ENCODE measurements around the gene PPARA.

Gene PPARA

DNA sequence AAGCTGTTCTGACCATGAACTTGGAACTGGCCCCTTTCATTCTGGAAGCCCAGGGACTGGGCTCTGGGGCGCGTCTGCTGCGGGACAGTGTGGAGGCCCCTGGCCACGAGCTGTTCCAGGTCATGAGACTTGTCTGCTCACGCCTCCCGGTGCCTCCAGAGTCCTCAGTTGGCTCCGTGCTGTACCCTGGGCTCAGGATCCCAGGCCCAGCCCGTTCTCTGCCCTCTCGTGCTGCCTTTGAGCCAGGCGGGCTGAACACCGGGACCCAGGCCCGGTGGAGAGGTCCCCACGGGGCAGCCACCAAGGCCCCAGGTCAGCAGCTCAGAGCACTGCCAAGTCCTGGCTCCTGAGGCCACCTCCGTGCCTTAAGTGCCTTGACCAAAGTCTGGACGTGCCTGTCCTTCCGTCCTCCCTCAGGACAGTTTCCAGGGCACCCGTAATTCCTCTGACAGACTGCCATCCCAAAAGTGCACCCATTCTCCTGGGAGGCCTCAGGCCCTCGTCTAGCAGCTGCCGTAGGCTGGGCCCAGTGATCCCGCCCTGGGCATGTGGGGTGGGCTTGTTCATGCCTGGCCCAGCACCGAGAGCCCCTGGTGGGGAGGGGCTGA is 36.3 kb upstream of the PPARA start:
- no peak for DNase-seq

DNA sequence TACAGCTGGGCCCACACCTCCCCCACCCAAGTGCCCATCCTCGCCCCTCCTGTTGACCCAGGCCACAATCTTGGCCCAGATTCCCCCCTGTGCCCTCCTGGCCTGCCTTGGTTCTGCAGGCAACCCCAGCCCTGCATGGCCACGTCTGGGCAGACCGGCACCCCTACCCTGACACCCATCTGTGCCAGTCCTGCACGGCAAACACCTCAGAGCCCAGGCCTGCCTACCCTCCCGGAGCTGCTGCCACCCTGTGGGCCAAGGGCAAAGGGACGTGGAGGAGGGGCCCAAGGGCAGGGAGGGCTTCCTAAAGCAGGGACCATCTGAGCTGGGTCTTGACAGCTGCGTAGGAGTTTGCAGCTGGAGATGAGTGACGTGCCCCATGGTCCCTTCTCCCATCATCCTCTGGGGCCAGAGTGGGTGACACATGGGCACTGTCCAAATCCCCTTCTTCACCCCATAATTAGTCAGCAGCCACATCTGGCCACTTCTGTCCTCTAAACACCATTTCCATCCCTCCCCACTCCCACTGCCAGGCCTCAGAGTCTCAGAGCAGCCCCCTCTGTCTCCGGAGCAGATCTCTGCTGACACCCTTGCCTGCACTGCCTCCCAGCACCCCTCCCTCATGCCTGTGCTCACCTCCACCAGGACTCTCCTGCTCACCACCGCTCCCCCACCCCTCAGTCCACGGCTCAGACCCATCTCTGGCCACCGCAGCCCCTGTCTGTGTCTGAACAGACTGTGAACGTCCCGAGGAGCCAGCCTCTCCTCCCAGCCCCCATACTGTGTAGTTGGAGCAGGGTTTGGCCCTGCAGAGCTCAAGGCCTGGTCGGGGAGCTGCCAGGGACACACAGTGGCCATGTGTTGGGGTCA is 35.6 kb upstream of the PPARA start:
- DNase-seq, result no peak

DNA sequence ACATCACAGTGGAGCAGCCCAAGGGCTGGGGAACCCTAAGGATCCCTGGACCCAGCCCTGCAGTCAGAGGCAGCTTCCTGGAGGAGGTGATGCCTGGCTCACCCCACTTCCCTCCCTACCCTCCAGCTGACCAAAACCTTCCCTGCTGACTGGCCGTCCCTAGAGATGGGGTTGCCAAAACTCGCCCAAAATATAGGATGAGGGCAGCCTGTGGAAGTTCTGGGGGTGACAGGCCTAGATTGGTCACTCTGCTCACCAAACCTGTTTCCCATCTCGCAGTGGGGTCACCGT is 35.0 kb upstream of the PPARA start:
- DNase-seq, result no peak

DNA sequence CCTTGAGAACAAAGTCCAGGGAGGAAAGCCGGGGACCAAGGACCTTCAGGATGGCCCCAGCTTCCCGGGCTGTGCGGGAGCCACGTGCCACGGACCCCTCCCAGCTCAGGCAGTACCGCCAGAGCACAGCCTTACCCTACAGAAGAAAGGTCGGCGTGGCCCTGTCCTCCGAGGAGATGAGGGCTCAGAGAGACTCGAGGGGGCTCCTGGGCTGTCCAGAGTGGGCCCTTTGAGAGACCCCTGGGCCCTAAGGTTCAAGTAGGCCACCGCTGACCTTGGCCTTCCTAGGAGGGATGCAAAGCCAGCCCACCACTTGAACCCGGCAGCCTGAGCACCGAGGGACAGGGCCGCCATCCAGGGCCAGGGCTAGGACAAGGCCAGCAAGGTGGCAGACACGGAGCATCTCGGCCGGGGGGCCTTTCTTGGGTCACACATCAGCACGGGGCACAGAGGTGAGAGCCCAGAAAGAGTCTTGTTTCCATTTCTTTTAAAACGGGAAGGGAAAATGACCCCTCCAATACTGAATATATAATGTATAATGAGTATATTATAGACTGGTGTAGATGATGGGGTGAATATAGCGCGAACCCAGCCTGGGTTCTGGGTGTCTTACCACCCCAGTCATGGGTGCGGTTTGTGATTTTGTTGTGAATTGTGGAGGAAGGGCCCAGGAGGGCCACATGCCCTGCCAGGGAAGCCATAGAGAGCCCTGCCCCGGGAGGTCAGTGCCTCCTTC is 34.4 kb upstream of the PPARA start:
- no peak for DNase-seq

DNA sequence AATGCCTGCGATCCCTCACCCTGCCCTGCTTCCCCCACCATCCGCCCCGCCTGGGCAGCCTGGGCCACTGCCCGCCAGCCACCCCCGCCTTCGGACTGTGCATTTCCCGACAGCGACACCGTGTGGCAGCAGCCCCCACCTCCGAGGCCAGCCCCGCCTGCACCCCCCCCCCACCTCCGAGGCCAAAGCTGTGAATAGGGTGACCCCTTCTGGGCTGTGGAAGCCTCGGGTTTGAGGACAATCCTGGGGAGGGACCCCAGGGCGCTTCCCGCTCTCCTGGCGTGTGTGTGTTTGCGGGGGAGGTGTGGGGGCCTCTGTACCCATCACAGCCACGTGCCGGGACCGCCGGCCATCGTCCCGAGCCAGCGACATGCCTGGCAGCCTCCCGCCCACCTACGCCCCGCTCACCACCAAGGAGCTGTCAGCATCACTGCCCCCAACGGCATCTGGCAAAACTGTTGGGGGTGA is 33.8 kb upstream of the PPARA start:
- DNase-seq, result peak; percentile 70

DNA sequence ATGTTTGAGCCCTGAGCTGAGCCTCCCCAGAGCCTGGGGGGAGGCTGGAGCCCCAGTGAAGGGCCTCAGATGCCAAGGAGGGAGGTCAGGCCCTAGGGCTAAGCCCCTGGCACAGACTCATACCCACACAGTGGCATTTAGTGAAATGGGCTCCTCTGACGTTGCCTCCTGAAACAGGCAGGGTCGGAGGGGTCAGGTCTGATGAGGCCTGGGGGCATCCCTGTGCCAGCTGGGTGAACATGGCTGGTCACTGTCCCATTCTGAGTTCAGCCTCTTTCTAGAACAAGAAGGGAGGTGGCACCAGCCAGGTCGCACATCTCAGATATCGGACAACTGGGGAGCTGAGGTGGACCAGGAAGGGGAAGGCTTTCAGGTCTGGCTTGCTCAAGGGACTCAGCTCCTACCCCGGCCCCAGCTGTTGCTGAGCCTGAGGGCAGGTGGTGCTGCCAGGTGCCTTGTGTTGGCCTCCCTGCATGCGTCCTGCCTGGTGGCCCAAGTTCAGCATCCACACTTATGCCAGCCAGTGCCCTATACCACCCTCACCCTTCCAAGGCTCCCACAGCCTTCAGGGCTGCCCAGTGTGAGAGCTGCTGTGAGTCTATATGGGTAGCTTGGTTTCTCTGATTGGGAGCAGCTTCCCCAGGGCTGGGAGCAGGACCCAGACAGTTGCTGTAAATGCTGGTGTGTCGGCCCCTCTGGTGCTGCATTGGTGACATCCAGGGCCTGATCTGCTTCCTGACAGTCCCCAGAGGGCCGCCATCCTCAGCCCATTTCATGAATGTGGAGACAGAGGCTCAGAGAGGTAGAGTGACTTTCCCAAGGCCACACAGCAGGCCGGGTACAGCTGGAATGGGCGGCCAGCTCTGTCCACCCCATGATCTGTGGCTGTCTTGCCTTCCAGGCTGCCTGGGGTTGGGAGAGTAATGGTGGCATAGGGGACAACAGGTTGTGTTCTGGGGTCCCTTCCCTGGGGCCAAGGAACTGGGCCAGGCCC is 32.8 kb upstream of the PPARA start:
- no peak for DNase-seq

DNA sequence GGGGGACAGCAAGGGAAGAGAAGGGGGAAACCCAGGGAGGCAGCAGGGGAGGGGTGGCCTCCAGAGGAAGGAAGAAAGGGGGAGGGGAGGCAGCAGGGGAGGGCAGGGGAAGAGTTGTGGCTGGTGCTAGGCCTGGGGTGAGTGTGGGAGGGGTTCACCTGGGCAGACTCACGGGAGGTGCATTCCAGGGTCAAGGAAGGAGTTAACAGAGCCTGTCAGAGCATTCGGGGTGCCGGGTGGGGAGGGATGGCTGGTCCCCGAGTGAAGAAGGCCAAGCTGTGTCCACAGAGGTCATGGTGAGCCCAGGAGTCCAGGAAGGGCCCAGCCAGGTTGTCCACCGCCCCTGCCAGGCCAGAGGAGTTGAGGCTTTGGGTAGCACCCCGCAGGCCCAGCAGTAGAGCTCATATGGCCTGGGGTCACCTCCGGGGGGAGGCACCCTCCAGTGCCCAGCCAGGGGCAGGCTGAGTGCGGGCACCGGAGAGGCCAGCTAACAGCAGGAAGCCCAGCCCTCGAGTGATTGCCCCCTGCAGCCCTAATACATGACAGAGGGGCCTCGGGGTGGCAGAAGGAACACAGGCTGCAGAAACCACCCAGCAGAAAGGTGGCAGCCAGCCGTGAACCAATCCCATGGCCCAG is 31.1 kb upstream of the PPARA start:
- DNase-seq, result no peak

DNA sequence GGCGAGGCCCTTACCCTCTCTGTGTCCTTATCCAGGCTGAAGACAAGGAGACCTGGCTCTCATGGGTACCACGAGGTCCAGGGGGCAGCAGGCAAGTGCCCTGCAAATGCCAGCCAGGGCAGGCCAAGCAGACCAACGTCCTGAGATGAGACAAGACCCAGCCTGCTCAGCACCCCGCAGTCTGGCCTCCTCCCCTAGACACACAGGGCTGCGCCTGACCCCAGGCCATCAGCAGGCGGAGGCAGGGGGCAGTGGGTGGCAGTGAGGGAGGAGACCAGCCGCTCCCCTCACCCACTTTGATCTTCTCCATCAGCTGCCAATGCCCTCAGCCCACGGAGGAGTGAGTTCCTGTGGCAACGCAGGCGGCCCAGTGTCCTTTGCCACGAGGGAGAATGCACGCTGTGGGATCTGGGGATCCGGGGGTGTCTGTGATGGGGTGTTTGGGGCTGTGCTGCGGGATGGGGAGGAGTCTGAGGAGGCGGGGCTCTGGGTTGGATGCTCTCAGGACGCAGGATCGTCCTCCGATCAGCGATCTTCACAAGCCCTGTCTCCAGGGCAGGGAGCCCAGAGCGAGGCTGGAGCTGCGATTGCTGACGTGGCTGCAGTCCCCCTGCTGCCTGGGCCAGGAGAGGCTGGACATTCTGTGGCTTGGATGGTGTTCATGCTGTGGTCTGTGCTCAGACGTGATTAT is 30.5 kb upstream of the PPARA start:
- DNase-seq, result no peak

DNA sequence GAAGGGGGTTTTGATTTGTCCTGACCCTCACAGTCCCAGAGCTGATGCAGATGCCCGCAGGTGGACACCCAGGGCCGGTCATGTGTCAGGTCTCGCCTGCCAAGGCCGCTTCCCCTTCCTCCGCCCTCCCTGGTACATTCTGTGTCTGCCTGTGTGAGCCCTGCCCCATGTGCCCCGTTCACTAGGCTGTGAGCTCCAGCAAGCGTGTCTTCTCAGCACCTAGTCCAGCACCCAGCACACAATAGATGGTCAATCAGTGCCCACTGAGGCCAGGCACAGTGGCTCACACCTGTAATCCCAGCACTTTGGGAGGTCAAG is 29.9 kb upstream of the PPARA start:
- DNase-seq, result no peak

DNA sequence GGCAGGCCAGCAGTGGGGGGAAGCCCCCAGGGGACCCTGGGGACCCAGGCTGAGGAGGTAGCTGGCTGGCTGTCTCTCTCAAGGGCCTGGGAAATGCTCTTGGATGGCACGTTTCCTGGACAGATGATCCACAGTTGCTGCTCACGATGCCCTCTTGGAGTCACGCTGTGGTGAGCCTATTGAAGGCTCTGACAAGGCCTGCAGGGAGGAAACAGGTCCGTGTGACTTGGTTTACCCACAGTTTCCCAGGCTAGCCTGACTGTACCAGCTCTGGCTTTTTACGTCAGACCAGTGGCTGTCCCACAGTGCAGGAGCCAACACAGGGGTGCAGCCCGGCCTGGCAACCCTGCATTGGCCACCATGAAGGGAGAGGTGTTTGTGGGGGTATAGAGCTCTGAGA is 29.2 kb upstream of the PPARA start:
- no peak for DNase-seq

DNA sequence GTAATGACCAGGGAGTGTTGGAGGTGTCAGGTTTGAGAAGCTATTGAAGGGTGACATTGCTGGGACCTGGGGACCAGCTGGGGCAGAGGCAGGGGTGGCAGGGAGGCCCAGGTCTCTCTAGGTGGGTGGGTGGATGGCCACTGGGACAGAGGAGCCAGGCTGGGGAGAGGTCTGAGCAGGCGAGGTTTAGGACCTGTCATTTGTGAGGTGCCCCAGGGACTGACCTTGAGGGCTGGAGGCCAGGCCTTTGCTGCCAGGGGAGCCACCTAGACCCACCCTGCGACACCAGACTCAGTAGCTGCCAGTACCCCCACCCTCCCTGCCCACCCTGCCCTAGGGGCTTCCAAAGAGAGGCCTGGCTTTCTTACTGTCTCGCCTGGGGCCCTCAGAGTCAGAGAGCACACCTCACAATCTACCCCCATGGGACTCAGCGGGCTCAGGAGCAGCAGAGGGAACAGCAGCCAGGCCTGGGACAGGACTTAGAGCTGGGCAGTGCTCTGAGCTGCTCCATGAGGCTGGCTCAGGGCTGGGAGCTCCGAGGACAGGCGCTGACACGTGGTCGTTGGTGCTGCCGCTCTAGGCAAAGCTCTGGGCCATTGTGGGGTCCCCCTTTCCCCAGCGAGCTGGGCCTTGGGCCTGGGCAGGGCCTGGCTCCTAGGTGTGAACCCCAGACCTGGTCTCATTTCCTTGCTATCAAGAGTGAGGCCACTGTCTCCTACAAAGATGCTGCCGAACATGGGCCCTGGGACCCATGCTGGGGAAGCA is 28.6 kb upstream of the PPARA start:
- no peak for DNase-seq

DNA sequence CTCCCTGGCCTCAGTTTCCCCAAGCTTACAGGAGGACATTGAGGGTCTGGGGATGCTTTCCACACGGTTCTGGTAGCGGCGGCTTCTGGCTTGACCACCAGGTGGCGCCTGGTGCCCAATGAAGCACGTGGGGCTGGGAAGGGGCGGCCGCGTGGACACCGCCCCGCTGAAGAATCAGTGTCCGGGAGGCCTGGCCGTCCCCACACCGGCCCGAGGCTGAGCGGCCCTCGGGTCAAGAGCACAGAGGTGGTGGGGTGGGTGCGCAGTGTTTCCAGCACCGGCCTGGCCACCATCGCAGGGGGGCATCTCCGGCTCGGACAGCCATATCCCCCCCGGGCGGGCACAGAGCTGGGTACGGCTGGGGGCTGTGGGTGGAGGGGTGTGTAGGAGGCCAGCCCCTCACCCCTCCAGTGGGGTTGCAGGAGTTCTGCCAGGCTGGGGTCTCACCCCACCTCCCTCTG is 27.8 kb upstream of the PPARA start:
- DNase-seq, result peak; percentile 69

DNA sequence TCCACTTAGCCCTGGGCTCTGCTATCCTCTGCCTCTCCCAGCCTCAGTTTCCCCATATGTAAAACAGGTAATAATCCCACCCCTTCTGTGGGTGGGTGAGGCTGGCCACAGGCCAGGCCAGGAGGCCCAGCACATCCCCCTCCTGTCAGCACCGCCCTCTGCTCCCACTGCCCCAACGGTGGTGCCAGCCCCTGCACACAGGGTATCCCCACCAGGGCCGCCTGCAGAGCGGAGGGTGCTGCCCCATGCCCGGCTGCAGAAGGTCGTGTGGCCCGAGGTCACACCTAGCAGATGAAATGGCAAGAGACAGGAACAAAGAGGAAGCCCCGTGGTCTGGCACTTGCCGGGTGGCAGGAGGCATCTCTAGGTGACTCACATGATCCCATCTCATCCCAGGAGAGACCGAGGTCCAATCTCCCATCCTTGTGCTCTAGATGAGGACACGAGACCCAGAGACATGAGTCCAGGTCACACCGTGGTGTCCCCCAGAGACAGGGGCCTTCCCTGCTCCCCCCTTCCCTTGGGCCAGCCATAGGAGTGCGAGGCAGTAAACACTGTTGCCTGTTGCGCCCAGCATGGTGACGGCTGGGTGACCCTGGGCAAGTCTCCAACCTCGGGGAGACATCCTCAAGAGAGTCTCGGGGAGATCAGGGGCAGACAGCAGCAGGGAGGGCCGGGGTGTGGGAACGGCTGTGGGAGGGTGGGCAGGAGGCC is 27.2 kb upstream of the PPARA start:
- no peak for DNase-seq

DNA sequence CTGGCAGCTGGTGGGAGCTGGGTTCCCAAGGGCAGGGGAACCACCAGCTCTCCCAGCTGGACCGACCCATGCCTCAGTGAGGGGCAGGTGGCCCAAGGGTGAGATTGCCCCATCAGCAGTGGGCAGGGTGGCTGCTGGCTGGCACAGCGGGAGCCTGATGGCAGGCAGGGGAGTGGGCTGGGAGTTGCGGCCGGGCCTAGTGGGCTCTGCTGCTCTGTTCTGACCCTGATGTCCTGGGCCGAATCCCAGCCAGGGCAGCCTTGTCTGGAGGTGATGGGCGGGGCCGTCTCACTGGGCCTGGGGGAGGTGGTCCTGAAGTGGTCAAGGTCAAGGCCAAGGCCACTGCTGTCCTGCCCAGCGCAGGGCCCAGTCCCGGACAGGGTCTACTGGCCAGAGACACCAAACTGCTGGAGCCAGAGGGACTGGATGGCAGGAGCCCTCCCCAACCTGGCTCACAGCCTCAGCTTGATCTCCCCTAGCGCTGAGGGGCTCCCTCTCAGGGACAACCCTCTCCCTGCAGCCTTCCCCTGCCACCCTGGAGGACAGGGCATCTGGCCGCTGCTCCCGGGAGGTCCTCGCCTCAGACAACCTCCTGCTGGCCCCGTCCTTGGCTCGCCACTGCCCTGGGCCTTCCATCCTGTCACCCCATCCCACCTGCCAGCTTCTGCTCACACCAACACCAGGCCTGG is 26.5 kb upstream of the PPARA start:
- DNase-seq, result no peak

DNA sequence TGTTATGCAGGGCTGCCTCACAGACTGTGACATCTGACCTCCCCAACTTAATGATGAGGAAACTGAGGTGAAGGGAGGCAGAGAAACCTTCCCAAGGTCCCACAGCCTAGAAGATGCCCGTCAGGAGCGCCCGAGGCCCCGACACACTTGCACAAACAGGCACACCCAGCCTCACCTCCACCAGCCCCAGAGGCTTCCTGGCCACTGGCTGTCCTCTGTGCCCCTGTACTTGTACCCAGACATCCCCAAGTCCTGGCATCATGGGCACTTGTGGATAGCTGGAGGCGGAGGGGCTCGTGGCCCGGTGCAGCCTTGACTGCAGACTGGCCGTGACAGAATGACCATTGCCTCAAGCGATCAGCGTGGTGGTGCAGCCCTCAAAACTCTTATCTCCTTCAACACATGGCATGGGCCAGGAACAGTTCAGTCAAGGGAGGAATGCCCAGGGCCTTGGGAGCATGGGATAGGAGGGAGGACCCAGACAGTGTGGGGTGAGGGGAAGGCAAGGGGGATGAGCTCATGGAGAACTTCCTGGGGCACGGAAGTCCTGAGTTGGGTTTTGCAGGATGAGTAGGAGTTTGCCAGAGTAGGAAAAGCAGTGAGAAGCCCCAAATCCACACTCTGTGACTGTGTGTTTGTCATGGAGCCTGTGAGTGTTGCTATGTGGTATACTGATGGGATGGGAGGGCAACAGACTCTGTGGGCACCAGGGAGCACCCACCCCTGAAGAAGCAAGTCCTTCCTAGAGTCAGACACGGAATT is 25.8 kb upstream of the PPARA start:
- DNase-seq, result no peak

DNA sequence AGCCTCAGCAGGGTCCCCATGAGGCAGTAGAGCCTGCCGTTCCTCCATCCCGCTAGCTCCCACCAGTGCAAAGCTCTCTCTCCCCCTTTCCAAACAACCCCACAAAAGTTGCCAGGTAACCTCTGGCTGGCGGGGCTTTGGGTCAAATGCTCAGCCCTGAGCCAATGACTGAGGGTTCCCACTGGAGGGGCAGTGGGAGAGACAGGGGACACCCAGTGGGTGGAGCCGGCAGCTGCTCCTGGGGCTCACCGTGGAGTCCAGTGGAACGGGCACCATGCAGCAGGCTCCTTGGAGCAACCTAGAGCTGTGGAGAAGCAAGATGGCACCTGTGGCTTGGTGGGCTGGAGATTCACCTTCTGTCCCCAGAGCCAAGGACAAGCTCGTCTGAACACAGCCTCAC is 25.0 kb upstream of the PPARA start:
- no peak for DNase-seq

DNA sequence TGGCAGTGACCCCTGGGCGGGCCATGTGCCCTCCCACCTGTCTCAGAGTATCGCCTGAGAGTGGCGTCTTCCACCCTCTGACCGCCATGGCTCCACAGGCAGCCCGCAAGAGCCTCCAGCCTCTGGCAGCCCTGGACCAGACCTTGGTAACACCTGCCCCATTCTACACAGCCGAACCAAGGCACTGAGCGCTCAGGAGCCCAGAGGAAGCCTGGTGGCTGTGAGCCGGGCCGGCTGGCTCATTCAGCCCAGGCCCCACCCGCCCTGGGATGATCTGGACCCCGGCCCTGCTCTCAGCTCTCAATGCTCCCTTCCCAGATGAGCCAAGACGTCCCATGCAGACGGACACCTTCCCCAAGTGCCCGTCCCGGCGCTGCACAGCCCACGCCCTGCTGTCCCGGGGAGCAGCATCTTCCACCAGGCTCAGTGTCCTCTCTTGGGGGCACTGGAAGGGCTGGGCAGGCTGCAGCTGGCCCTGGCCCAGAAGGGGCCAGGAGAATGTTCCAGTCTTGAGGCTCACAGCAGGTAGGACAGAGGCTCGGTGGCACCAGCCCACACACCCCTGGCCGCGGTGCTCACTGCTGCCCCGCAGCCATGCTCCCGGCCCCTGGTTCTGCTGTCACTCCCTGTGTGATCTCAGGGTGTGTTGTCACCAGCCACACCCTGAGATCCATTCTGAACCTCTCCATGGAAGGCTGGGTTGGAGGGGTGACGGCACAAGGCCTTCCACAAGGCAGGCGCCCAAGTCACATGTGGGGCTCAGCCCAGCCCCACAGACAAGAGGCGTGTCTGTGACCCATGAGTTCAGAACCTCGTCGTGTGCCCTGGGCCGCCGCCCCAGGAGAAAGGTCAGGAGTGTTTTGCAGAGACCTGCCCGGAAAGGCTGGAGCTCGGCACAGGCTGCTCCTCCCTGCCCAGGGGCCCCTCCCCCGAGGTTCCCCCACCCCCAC is 24.2 kb upstream of the PPARA start:
- DNase-seq, result no peak

Measured in right kidney (tissue), 1 donor.